AG04449 (cell line): Measurements from ENCODE around the gene TMEM109.

Experiments
- CTCF ChIA-PET: fragments of 350-600 bp; formaldehyde crosslinking; extraction: SDS; loops from one replicate; lab custom pipeline; 2021; ENCODE audit warnings: antibody characterized with exemption; lab: Yijun Ruan, JAX
- POLR2A ChIA-PET: fragments of 400-600, 350-600 bp; formaldehyde crosslinking; extraction: SDS; loops from one replicate; lab custom pipeline; 2020; ENCODE audit warnings: antibody characterized with exemption, inconsistent platforms; lab: Yijun Ruan, JAX
- DNase-seq: peaks from one replicate; pipeline ENCODE4 v3.0.0-alpha.2; 2010; ENCODE audit warnings: low read depth, low spot score
- H3K4me3 ChIP-seq: 2 replicates; pipeline ENCODE4 v1.5.1; 2011; ENCODE audit warnings: low read depth, mild to moderate bottlenecking, control low read depth, low read length
- CTCF ChIP-seq: IDR thresholded peaks from one replicate; pipeline ENCODE4 v1.5.1; 2011; ENCODE audit warnings: mild to moderate bottlenecking, moderate library complexity, low read length, control low read depth, inconsistent platforms; ENCODE audit not compliant: insufficient read depth; ENCODE audit errors: missing control alignments

The TMEM109 gene

GRCh38 chr11:60876168-60876485 is 37.8 kb upstream of the TMEM109 start:
- H3K4me3 ChIP-seq, result no peak overlapping the region
- ChIA-PET POLR2A (no interaction called here), CTCF (interaction anchor here (1.6 to 3.9 kb wide), 4 partner anchors 11 to 45 kb away, joined by 7 to 17 read pairs (median 14); no protein-coding TSS in a partner anchor)
- TF ChIP-seq CTCF, result no peak
- DNase-seq, result no peak

GRCh38 chr11:60878245-60879101 is 35.5 kb upstream of the TMEM109 start:
- H3K4me3 ChIP-seq, result no peak overlapping the region
- CTCF ChIA-PET, result interaction anchor here (1.0 to 3.9 kb wide), 6 partner anchors 9 to 48 kb away, joined by 4 to 14 read pairs (median 10); no protein-coding TSS in a partner anchor
- no peak for TF ChIP-seq CTCF
- POLR2A ChIA-PET, result no interaction called here
- DNase-seq, result no peak

- ChIA-PET CTCF (interaction anchor here (1.6 to 3.0 kb wide), 3 partner anchors 9 to 47 kb away, joined by 5 to 14 read pairs (median 14); no protein-coding TSS in a partner anchor), POLR2A (no interaction called here)
These were observed 34.9 kb upstream of the TMEM109 start for GRCh38 chr11:60879104-60879503.

GRCh38 chr11:60879971-60880588 is 33.9 kb upstream of the TMEM109 start:
- POLR2A ChIA-PET, result no interaction called here
- TF ChIP-seq CTCF, result no peak
- no peak overlapping the region for H3K4me3 ChIP-seq
- no peak for DNase-seq
- CTCF ChIA-PET, result interaction anchor here (1.4 to 3.6 kb wide), 3 partner anchors 19 to 105 kb away, joined by 7 to 19 read pairs (median 10); no protein-coding TSS in a partner anchor

More at GRCh38 chr11:60879104-60879503, 34.9 kb upstream of the TMEM109 start:
- H3K4me3 ChIP-seq, result no peak overlapping the region
- no peak for DNase-seq
- TF ChIP-seq CTCF, result no peak

GRCh38 chr11:60880643-60881282 is 33.2 kb upstream of the TMEM109 start:
- POLR2A ChIA-PET, result no interaction called here
- TF ChIP-seq CTCF, result no peak
- H3K4me3 ChIP-seq, result no peak overlapping the region
- DNase-seq, result no peak
- CTCF ChIA-PET, result interaction anchor here (1.4 to 3.6 kb wide), 4 partner anchors 8 to 106 kb away, joined by 3 to 19 read pairs (median 8); no protein-coding TSS in a partner anchor
